Activated B cell treated with CpG ODN at 0.5 μM for 24 hours (primary cell): ENCODE measurements around the gene TXN2. TPM values are rescaled to one million over a fixed set of nuclear protein-coding genes. Genes with fewer than 3 reads are reported as not detected.

Source experiments
- ATAC-seq: fragments of 200-7000 bp; cut with Tn5 transposase; one replicate; pipeline ENCODE4 v1.10.0; 2021; ENCODE audit warnings: low read depth, mild to moderate bottlenecking, moderate library complexity
- CTCF ChIA-PET: fragments of 350-600 bp; sonication (Branson Sonifier 250); formaldehyde crosslinking; loops from one replicate; lab custom pipeline; 2021; ENCODE audit warnings: antibody characterized with exemption; lab: Charles Lee
- POLR2A ChIA-PET: fragments of 350-600 bp; sonication (Branson Sonifier 250); formaldehyde crosslinking; loops from one replicate; lab custom pipeline; 2021; ENCODE audit warnings: antibody characterized with exemption; lab: Charles Lee
- DNase-seq: peaks from one replicate; pipeline ENCODE4 v3.0.0; 2022
- H3K27ac Mint-ChIP-seq: one replicate; pipeline ENCODE4 v1.8.0; 2020; ENCODE audit warnings: mixed read lengths
- H3K27me3 Mint-ChIP-seq: one replicate; pipeline ENCODE4 v1.8.0; 2021; ENCODE audit warnings: mixed read lengths
- H3K36me3 Mint-ChIP-seq: one replicate; pipeline ENCODE4 v1.8.0; 2021; ENCODE audit warnings: low read depth, mixed read lengths
- H3K4me1 Mint-ChIP-seq: one replicate; pipeline ENCODE4 v1.8.0; 2021; ENCODE audit warnings: mixed read lengths
- H3K4me3 Mint-ChIP-seq: one replicate; pipeline ENCODE4 v1.8.0; 2020; ENCODE audit warnings: mild to moderate bottlenecking, mixed read lengths
- H3K9me3 Mint-ChIP-seq: one replicate; pipeline ENCODE4 v1.8.0; 2020; ENCODE audit warnings: mixed read lengths
- intact Hi-C: fragments of 100-400 bp; cut with micrococcal nuclease; formaldehyde crosslinking; loops from one replicate; pipeline ENCODE4 v1.15.1; 2024
- total RNA-seq: library from RNA; stranded (reverse); gene quantifications from 2 replicates; pipeline ENCODE4 v1.2.3, GENCODE V29; 2022
- TF ChIP-seq, protein P1 (sequence below): fragments of 200-600 bp; IDR thresholded peaks from one replicate; pipeline ENCODE4 v1.8.0; 2022; ENCODE audit warnings: antibody characterized with exemption, mild to moderate bottlenecking

The TXN2 gene
- total RNA-seq, 1 donor from 2014 or later = 59.1 TPM

GRCh38 chr22:36466258-36466657 is 15.2 kb downstream of the TXN2 start:
- Mint-ChIP-seq H3K27me3 (no peaks in the 10 kb centered on the region), H3K36me3 (peaks cover 15% of the 10 kb centered on the region), H3K9me3 (no peaks in the 10 kb centered on the region), H3K4me3 (no peak overlapping the region), H3K4me1 (peaks cover 6% of the 10 kb centered on the region), H3K27ac (peak overlapping the region; percentile 24)
- POLR2A ChIA-PET = interaction anchor here (0.7 to 1.1 kb wide), 2 partner anchors 21 to 78 kb away, joined by 3 read pairs; partner anchors contain the start of gene MYH9
- ATAC-seq (no peak), DNase-seq (no peak)
- intact Hi-C loops = no loop called here
- CTCF ChIA-PET = interaction anchor here (1.2 to 8.5 kb wide), 2 partner anchors 137 to 165 kb away, joined by 3 to 144 read pairs; no protein-coding TSS in a partner anchor
- TF ChIP-seq, protein P1, sequence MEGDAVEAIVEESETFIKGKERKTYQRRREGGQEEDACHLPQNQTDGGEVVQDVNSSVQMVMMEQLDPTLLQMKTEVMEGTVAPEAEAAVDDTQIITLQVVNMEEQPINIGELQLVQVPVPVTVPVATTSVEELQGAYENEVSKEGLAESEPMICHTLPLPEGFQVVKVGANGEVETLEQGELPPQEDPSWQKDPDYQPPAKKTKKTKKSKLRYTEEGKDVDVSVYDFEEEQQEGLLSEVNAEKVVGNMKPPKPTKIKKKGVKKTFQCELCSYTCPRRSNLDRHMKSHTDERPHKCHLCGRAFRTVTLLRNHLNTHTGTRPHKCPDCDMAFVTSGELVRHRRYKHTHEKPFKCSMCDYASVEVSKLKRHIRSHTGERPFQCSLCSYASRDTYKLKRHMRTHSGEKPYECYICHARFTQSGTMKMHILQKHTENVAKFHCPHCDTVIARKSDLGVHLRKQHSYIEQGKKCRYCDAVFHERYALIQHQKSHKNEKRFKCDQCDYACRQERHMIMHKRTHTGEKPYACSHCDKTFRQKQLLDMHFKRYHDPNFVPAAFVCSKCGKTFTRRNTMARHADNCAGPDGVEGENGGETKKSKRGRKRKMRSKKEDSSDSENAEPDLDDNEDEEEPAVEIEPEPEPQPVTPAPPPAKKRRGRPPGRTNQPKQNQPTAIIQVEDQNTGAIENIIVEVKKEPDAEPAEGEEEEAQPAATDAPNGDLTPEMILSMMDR = no peak

DNA sequence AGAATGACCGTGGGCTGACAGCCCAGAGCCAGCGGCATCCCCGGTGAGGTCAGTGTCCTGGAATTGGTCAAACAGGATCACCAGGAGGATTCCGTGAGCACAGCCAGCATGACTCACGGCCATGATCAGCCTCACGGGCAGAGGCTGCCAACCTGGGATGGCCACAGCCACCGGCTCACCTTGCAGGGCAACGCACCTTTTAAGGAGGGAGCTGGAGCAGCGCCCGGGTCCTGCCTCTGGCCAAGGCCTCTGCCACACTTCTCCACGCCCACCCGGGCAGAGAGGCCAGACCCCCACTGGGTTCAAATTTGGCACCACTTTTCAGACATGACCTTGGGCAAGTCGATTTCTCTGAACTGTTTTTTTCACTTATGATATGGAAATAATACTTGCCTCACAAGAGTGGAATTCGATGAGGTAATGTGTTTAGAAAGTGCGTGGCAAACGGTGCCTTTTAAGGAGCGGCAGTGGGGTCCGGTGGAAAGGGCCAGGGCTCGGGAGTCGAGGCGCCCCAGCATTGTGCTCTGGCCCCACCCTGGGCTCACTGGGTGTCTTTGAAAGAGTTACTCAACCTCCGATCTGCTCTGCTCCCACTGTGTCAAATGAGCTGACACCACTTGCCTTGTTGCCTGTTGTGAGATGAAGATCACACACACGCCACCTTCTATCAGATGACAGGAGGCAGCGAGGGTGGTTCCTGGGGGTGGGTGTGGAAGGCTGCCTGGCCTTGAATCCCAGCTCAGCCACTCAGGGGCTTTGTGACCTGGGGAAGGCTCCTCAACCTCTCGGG is 16.0 kb downstream of the TXN2 start:
- CTCF ChIA-PET = interaction anchor here (2.1 kb wide), 1 partner anchor 164 kb away, joined by 9 read pairs; no protein-coding TSS in a partner anchor
- H3K9me3 Mint-ChIP-seq = no peaks in the 10 kb centered on the region
- H3K4me3 Mint-ChIP-seq = no peak overlapping the region
- no peaks in the 10 kb centered on the region for H3K27me3 Mint-ChIP-seq
- ATAC-seq (no peak), DNase-seq (no peak)
- TF ChIP-seq, protein P1 = no peak
- H3K4me1 Mint-ChIP-seq = peaks cover 6% of the 10 kb centered on the region
- no peak overlapping the region for H3K27ac Mint-ChIP-seq
- H3K36me3 Mint-ChIP-seq = peaks cover 10% of the 10 kb centered on the region
- intact Hi-C loops = no loop called here
- POLR2A ChIA-PET = interaction anchor here (0.7 to 2.1 kb wide), 2 partner anchors 10 to 22 kb away, joined by 3 to 6 read pairs; no protein-coding TSS in a partner anchor

- TF ChIP-seq, protein P1 = no peak
- intact Hi-C loops = no loop called here
- no peaks in the 10 kb centered on the region for H3K9me3 Mint-ChIP-seq
- no peaks in the 10 kb centered on the region for H3K4me1 Mint-ChIP-seq
- ChIA-PET CTCF (interaction anchor here (2.1 kb wide), 1 partner anchor 163 kb away, joined by 9 read pairs; no protein-coding TSS in a partner anchor), POLR2A (interaction anchor here (2.1 kb wide), 1 partner anchor 10 kb away, joined by 6 read pairs; no protein-coding TSS in a partner anchor)
- H3K27ac Mint-ChIP-seq = no peak overlapping the region
- H3K36me3 Mint-ChIP-seq = peaks cover 8% of the 10 kb centered on the region
- H3K4me3 Mint-ChIP-seq = no peak overlapping the region
- no peaks in the 10 kb centered on the region for H3K27me3 Mint-ChIP-seq
- ATAC-seq = no peak
- no peak for DNase-seq
Measured at GRCh38 chr22:36464715-36465231, 16.7 kb downstream of the TXN2 start.

GRCh38 chr22:36463783-36464184 is 17.7 kb downstream of the TXN2 start:
- H3K36me3 Mint-ChIP-seq = peaks cover 8% of the 10 kb centered on the region
- TF ChIP-seq, protein P1 = no peak
- no peaks in the 10 kb centered on the region for H3K4me1 Mint-ChIP-seq
- ChIA-PET CTCF (interaction anchor here (2.1 kb wide), 1 partner anchor 162 kb away, joined by 9 read pairs; no protein-coding TSS in a partner anchor), POLR2A (interaction anchor here (0.5 to 2.1 kb wide), 5 partner anchors 8 to 318 kb away, joined by 3 to 6 read pairs (median 4); no protein-coding TSS in a partner anchor)
- DNase-seq = no peak
- intact Hi-C loops = no loop called here
- no peak overlapping the region for H3K4me3 Mint-ChIP-seq
- no peak for ATAC-seq
- H3K27me3 Mint-ChIP-seq = no peaks in the 10 kb centered on the region
- no peak overlapping the region for H3K27ac Mint-ChIP-seq
- H3K9me3 Mint-ChIP-seq = no peaks in the 10 kb centered on the region
